Epidermal melanocyte (primary cell): ENCODE measurements around the gene KIF23.

Experiments used
- DNase-seq: peaks from one replicate; pipeline ENCODE4 v3.0.0; 2011; ENCODE audit warnings: low spot score; ENCODE audit not compliant: insufficient read length

The KIF23 gene

GRCh38 chr15:69394556-69395282 is 19.4 kb upstream of the KIF23 start:
- peak; percentile 78 for DNase-seq

DNA sequence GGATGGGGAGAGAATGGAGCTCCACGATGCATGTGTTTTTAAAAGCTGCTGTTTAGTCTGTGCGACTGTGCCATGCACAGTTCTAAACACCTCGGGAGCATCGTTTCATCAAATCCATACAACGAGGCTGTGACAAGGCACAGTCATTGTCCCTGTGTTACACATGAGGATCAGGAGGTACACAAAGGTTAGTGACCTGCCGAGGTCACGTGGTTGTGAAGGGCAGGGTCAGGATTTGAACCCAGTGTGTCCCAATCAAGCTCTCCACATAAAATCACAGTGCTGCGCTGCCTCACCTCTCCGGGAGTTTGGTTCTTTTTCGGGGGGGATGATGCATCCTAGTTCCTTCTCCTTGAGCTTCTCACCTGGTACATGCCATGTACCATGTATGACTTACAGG is 18.7 kb upstream of the KIF23 start:
- DNase-seq = no peak

GRCh38 chr15:69395991-69396390 is 18.2 kb upstream of the KIF23 start:
- DNase-seq = no peak

GRCh38 chr15:69398491-69398891 is 15.7 kb upstream of the KIF23 start:
- no peak for DNase-seq

- no peak for DNase-seq
These were observed 13.3 kb upstream of the KIF23 start for GRCh38 chr15:69400850-69401249.

GRCh38 chr15:69402816-69403215 is 11.3 kb upstream of the KIF23 start:
- DNase-seq = no peak

DNA sequence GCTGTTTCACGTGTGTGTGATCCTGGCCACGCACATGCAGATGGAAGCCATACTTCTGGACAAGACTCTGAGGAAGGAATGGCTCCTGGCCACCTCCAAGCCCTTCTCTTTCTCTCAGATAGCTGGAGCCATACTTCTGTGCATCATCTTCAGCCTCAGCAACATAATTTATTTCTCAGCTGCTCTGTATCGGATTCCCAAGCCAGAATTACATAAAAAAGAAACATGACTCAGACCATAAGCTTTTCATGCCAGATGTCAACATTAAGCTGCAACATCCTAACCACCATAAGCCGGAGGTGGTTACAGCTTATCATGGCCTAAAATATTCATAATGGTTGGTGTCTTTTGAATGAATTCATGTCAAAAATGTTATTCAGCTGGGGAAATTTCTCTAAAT is 10.6 kb upstream of the KIF23 start:
- peak; percentile 58 for DNase-seq

DNA sequence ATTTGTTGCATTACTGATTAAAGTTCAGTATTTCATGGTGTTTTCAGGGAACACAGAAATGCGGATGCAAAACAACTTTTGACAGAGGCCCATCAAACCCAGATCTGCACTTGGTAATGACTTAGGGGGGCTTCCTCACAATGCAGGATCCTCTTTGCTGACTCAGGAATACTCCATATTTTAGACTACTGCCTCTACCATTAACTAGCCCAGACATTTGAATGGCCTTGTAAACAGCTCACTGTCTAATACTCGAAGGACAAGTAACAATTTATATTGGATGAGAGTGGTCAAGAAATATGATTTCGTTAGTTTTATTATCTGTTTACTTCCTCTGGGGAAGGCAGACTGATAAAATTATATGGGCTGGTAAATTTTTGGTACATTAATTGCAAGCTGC is 9.0 kb upstream of the KIF23 start:
- no peak for DNase-seq

DNA sequence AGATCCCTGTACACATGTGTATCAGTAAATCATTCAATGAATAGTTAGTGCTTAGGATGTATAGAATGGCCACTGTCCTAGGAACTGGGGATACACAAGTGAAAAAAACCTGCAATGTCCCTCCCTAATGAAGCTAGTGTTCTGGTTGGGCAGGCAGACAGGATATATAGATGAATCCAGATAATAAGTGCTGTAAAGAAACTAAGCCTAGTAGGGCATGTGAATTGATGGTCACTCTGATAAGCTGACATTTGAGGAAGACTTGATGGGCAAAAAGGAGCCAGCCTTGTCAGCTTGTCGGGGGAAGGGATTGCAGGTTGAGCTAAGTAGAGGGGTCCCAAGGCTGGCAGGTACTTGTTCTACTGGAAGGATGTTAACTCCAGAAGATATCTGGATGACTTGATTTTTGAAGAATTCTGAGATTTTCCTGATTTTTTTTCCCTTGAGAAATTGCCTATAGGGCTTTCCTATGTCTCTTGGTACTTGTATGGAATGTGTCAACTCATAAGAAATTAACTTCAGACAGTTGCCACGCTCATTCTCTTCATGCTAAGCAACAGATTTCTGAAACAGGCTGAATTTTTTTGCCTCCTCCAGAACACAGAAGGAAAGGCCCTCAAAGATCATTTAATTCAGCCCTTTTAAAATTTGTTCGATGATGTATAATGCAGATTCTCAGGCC is 6.3 kb upstream of the KIF23 start:
- no peak for DNase-seq

GRCh38 chr15:69408841-69409240 is 5.3 kb upstream of the KIF23 start:
- DNase-seq = no peak

DNA sequence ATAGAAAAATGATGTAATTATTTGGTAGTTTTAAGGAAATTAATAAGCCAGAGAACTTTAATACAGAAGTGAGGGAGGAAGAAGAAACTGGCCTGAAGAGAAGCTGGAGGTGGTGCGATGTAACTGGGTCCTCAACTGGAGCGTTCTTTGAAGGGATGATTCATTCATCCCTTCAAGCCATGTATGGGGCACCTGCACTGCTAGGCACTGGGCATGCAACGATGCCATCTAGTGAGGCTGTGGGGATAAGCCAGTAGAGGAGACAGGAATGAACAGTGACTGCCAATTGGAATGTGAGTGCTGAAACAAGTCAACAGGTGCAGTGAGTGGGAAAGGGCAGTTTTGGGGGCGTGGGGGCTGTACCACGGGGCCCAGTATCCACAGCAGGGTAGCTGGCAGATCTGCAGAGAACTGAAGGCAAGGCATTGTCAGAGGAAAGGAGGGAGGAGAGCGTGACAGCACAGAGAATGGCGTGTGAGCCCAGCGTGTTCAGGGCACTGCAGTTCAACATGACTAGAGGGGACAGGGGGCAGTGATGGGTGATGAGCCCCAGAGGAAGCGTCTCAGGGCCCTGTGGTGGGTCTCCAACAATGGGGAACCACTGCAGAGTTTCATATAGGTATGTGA is 3.8 kb upstream of the KIF23 start:
- DNase-seq = no peak

DNA sequence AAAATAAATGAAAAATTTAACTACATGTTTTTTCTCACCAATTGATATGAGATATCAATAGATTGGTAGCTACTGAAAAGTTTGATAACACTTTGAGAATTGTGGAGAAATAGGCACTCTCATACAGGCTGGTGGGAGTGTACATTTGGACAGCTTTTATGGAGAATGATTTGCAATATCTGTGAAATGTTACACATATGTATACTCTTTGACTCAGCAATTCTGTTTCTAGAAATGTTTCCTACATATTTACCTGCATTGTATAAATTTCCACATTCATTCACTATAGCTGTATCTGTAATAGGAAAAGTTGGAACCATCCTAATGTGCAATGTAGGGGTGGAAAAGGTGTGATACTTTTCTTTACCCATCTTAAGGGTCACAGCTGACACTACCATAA is 1.9 kb upstream of the KIF23 start:
- DNase-seq = no peak

DNA sequence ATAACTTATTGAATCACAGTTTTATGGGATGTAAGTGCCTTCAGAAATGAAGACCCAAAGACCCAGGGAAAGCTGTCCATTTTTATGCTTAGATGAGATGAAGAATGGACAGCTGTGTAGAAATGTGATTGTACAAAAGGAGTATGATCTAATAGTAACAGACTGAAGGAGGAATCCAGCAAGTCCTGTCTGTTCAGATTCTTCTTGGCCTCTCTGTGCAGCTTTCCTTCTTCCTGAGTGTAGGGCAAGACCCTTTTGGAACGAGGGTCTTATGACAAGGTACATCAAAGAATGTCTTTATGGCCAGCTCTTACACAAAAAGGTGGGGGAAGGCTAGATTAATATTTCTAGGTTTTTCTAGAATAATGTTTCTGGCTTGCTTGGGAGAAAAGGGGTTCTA is 1.4 kb upstream of the KIF23 start:
- no peak for DNase-seq

DNA sequence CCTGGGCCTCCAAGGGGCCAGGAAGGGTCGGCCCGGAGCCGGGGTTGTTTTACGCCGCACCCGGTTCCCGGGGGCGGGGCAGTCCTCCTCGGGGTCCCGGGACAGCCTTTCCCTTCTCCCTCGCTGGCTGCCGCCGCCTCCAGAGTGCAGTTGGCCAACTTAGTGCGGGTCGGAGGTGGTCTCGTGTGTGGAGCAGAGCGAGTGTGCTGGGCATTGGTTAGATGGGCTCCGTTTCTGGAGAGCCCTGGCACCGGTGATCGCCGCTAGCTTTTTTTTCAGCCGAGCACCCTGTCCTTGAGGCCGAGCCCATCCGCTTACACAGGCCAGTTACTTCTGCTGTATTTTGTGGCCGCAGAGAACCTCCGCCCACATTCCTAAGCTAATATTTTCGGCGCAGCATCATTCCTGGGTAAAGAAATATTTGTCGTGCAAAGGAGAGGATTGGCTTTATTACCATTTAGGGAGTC is 585 bp downstream of the KIF23 start:
- peak; percentile 66 for DNase-seq

GRCh38 chr15:69415381-69415780 is 1.2 kb downstream of the KIF23 start:
- no peak for DNase-seq

GRCh38 chr15:69417581-69417980 is 3.4 kb downstream of the KIF23 start:
- DNase-seq = no peak

DNA sequence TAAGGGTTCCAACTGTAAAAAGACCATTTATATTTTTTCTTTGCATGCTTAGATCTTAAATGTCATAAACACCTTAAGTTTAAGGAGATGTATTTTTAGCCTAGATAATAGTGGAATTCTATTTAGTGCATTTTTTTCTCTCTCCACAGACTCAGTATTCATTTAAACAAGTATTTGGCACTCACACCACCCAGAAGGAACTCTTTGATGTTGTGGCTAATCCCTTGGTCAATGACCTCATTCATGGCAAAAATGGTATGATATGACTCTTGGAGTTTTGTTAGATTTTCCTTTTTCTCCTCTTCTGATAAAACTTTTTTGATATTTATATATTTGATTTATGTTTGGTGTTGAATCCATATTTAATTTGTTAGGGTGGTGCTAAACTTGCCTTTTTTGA is 7.3 kb downstream of the KIF23 start:
- no peak for DNase-seq

- no peak for DNase-seq
These were observed 8.3 kb downstream of the KIF23 start for GRCh38 chr15:69422336-69422895.

DNA sequence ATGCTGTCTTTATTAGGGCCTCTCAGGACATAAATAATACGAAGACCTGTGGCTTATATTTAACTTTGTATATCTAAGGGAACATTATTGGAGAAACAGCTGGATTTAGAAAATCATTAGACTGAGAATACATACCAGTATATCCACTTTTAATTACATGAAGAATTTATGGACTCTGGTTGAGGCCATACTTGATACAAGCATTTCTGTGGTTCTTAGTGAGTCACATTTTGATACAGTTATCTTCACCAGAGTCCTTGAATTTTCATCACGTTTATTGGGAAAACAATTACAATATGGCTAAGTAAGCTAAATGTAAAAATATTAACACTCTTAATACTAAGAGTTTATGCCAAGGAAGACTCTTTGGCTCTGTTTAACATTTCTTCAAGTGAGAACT is 9.9 kb downstream of the KIF23 start:
- DNase-seq = no peak

DNA sequence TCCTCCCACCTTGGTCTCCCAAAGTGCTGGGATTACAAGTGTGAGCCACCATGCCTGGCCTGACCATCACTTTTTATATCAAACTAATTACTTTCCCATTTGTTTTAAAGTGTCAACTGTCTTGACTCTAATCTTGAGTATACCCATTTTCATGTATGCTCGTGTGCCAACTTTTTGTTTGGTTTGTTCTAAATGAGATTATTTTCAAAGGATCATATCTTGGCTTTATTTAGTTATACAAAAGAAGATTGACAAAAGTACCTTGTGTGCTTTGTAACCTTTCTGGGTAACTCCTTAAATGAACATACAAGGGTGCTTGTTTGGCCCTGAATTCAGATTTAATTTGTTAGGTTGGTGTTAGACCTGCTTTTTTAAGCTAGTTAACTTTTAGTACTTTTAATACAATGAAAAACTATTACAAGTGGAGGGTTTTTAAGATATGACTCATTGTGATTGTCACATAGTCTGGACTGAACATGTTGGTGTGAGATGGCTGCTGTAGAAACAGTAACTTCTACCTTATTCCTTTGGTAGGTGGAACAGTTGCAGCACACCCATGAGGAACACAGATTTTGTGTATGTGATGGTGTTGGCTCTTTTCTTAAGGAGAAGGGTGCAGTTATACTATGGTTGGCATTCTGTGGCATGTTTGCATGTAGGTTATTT is 10.7 kb downstream of the KIF23 start:
- DNase-seq = no peak

- DNase-seq = no peak
These were observed 19.7 kb downstream of the KIF23 start for GRCh38 chr15:69433831-69434230.

DNA sequence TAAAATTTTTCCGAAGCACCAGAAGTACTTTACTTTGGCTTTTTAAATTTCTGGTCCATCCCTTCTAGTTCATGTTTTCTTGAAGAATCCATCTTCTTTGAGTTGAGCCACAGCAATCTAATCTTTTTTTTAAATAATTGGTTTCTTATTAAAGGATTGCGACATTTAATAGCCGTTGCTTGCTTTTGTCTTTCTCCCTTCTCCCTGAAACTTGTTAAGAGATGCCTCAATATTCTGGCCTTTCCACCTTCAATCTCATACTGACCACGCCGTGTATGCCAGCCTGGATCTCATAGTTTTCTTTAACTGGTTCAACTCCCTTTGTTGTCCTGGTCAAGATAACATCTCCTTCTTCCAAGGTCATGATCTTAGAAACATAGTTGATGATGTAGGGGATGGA is 20.1 kb downstream of the KIF23 start:
- DNase-seq = no peak
